GM21526 (cell line): ENCODE measurements around the gene MRPS34.

ENCODE experiments used
- ATAC-seq: cut with Tn5 transposase; IDR thresholded peaks from one replicate; pipeline ENCODE4 v1.9.1; 2021; ENCODE audit warnings: moderate library complexity; ENCODE audit not compliant: unreplicated experiment, low FRiP score

Gene MRPS34

GRCh38 chr16:1782408-1783264 lies 9.7 kb upstream of the MRPS34 start, which contains the start of the genes NUBP2 and SPSB3:
NUBP2 (plus strand) TSS chr16:1782960; CDS start chr16:1783021, 61 bp downstream.
SPSB3 (minus strand) TSS chr16:1782571; CDS start chr16:1781483, 1,088 bp downstream.
- peak; percentile 73 for ATAC-seq

- ATAC-seq: no peak
Measured at GRCh38 chr16:1781758-1782407, 8.9 kb upstream of the MRPS34 start.

- no peak for ATAC-seq
Measured at GRCh38 chr16:1781254-1781653, 8.3 kb upstream of the MRPS34 start.

- ATAC-seq: no peak
Measured at GRCh38 chr16:1780677-1781072, 7.7 kb upstream of the MRPS34 start.

- no peak for ATAC-seq
Measured at GRCh38 chr16:1779741-1780676, 7.1 kb upstream of the MRPS34 start.

GRCh38 chr16:1779234-1779701 lies 6.3 kb upstream of the MRPS34 start:
- no peak for ATAC-seq

- no peak for ATAC-seq
Measured at GRCh38 chr16:1778200-1779179, 5.6 kb upstream of the MRPS34 start.

- no peak for ATAC-seq
Measured at GRCh38 chr16:1777375-1778199, 4.7 kb upstream of the MRPS34 start.

GRCh38 chr16:1776991-1777374 lies 4.0 kb upstream of the MRPS34 start:
- no peak for ATAC-seq

- no peak for ATAC-seq
Measured at GRCh38 chr16:1776672-1776955, 3.7 kb upstream of the MRPS34 start.

GRCh38 chr16:1775846-1776671 lies 3.1 kb upstream of the MRPS34 start:
- ATAC-seq: no peak

- no peak for ATAC-seq
Measured at GRCh38 chr16:1775006-1775845, 2.3 kb upstream of the MRPS34 start.

GRCh38 chr16:1774448-1774780 lies 1.5 kb upstream of the MRPS34 start:
- no peak for ATAC-seq

- no peak for ATAC-seq
Measured at GRCh38 chr16:1773703-1774447, 941 bp upstream of the MRPS34 start.

- no peak for ATAC-seq
Measured at GRCh38 chr16:1772362-1772907, 499 bp downstream of the MRPS34 start, which contains the start of gene EME2. EME2 (plus strand) TSS chr16:1772810; CDS start chr16:1773228, 418 bp downstream.

GRCh38 chr16:1771864-1772361 lies 1.0 kb downstream of the MRPS34 start:
- no peak for ATAC-seq
